ENCODE data around the gene PCDHGC5.

The PCDHGC5 gene

GRCh38 chr5:141511771-141512325 is 23.0 kb downstream of the PCDHGC5 start:
- Histone ChIP-seq H4K12ac (ENCODE audit: low read depth, low read length) (peak overlapping the region; percentile 1), H3K9me3 (ENCODE audit: insufficient read depth, low read depth, low read length) (no peaks in the 10 kb centered on the region), H3K9ac (ENCODE audit: low read length) (no peak overlapping the region), H2BK12ac (ENCODE audit: low read length) (peak overlapping the region; percentile 91), H4K91ac (ENCODE audit: low read depth, low read length) (peak overlapping the region; percentile 99), H3K4me1 (ENCODE audit: control insufficient read depth in 1 of 2, insufficient read depth in 2 of 2, low read length in 2 of 2) (peaks cover 67 to 71% of the 10 kb centered on the region in 2 experiments), H3K18ac (ENCODE audit: low read length) (peak overlapping the region; percentile 89), H2AK5ac (ENCODE audit: low read length) (peak overlapping the region; percentile 69), H2BK120ac (ENCODE audit: insufficient read depth, low read length, poor library complexity) (peak overlapping the region; percentile 99), H2AFZ (ENCODE audit: insufficient read depth, low read length, poor library complexity) (no peak overlapping the region), H3K36me3 (ENCODE audit: control insufficient read depth in 1 of 2, insufficient read depth in 2 of 2, low read length in 2 of 2) (peaks cover 24 to 31% of the 10 kb centered on the region in 2 experiments), H3K14ac (ENCODE audit: low read length) (peak overlapping the region; percentile 87), H3K79me1 (ENCODE audit: low read length) (peaks cover 80% of the 10 kb centered on the region), H3K4me3 (ENCODE audit: low read depth, low read length) (no peak overlapping the region), H3K79me2 (ENCODE audit: control insufficient read depth, insufficient read depth, low read length, poor library complexity) (peaks cover 24% of the 10 kb centered on the region), H3K27ac (ENCODE audit: low read depth, low read length) (peak overlapping the region; percentile 99), H2BK5ac (ENCODE audit: low read depth, low read length, poor library complexity) (peak overlapping the region; percentile 83), H4K8ac (ENCODE audit: low read depth, low read length) (peak overlapping the region; percentile 85), H3K27me3 (ENCODE audit: insufficient read depth, low read length) (no peaks in the 10 kb centered on the region), H3K4ac (ENCODE audit: low read depth, low read length) (peak overlapping the region; percentile 56), H3K23ac (ENCODE audit: low read length) (no peak overlapping the region), H3K4me2 (ENCODE audit: low read length) (peak overlapping the region; percentile 65)
- WGBS (ENCODE audit: extremely low coverage, insufficient coverage, insufficient read length) = no CpG with 5 or more reads among the region's 4 CpGs
- no peak for DNase-seq

GRCh38 chr5:141512390-141512910 is 23.6 kb downstream of the PCDHGC5 start:
- WGBS (ENCODE audit: extremely low coverage, insufficient coverage, insufficient read length) = no CpG with 5 or more reads among the region's 28 CpGs
- peaks cover 67 to 72% of the 10 kb centered on the region in 2 experiments for H3K4me1 ChIP-seq (ENCODE audit: control insufficient read depth in 1 of 2, insufficient read depth in 2 of 2, low read length in 2 of 2)
- peak overlapping the region; percentile 85 for H3K4ac ChIP-seq (ENCODE audit: low read depth, low read length)
- H3K23ac ChIP-seq (ENCODE audit: low read length) = no peak overlapping the region
- DNase-seq = peak; percentile 73 to 89
- peaks cover 24% of the 10 kb centered on the region for H3K79me2 ChIP-seq (ENCODE audit: control insufficient read depth, insufficient read depth, low read length, poor library complexity)
- H3K27me3 ChIP-seq (ENCODE audit: insufficient read depth, low read length) = no peaks in the 10 kb centered on the region
- H3K36me3 ChIP-seq (ENCODE audit: control insufficient read depth in 1 of 2, insufficient read depth in 2 of 2, low read length in 2 of 2) = peaks cover 24 to 31% of the 10 kb centered on the region in 2 experiments
- H4K12ac ChIP-seq (ENCODE audit: low read depth, low read length) = peak overlapping the region; percentile 83
- peak overlapping the region; percentile 87 for H3K14ac ChIP-seq (ENCODE audit: low read length)
- peak overlapping the region; percentile 99 for H2BK120ac ChIP-seq (ENCODE audit: insufficient read depth, low read length, poor library complexity)
- H3K4me2 ChIP-seq (ENCODE audit: low read length) = peak overlapping the region; percentile 65
- H3K18ac ChIP-seq (ENCODE audit: low read length) = peak overlapping the region; percentile 89
- peak overlapping the region; percentile 85 for H4K8ac ChIP-seq (ENCODE audit: low read depth, low read length)
- no peak overlapping the region for H3K4me3 ChIP-seq (ENCODE audit: low read depth, low read length)
- peak overlapping the region; percentile 99 for H3K27ac ChIP-seq (ENCODE audit: low read depth, low read length)
- H2BK5ac ChIP-seq (ENCODE audit: low read depth, low read length, poor library complexity) = peak overlapping the region; percentile 99
- H2AK5ac ChIP-seq (ENCODE audit: low read length) = peak overlapping the region; percentile 69
- H3K79me1 ChIP-seq (ENCODE audit: low read length) = peaks cover 80% of the 10 kb centered on the region
- H3K9ac ChIP-seq (ENCODE audit: low read length) = peak overlapping the region; percentile 36
- H2BK12ac ChIP-seq (ENCODE audit: low read length) = peak overlapping the region; percentile 91
- H3K9me3 ChIP-seq (ENCODE audit: insufficient read depth, low read depth, low read length) = no peaks in the 10 kb centered on the region
- H2AFZ ChIP-seq (ENCODE audit: insufficient read depth, low read length, poor library complexity) = peak overlapping the region; percentile 33
- H4K91ac ChIP-seq (ENCODE audit: low read depth, low read length) = peak overlapping the region; percentile 99

GRCh38 chr5:141512911-141513626 is 24.2 kb downstream of the PCDHGC5 start:
- peak overlapping the region; percentile 63 for H2BK12ac ChIP-seq (ENCODE audit: low read length)
- H3K9me3 ChIP-seq (ENCODE audit: insufficient read depth, low read depth, low read length) = no peaks in the 10 kb centered on the region
- peak in 1 of 2 donors; percentile 37 for DNase-seq
- peak overlapping the region; percentile 99 for H4K91ac ChIP-seq (ENCODE audit: low read depth, low read length)
- H2AFZ ChIP-seq (ENCODE audit: insufficient read depth, low read length, poor library complexity) = peak overlapping the region; percentile 74
- H3K4ac ChIP-seq (ENCODE audit: low read depth, low read length) = peak overlapping the region; percentile 93
- no CpG with 5 or more reads among the region's 43 CpGs for WGBS (ENCODE audit: extremely low coverage, insufficient coverage, insufficient read length)
- H3K4me3 ChIP-seq (ENCODE audit: low read depth, low read length) = peak overlapping the region; percentile 67
- peak overlapping the region; percentile 96 for H3K14ac ChIP-seq (ENCODE audit: low read length)
- H4K12ac ChIP-seq (ENCODE audit: low read depth, low read length) = peak overlapping the region; percentile 82
- H3K4me2 ChIP-seq (ENCODE audit: low read length) = peak overlapping the region; percentile 65
- peak overlapping the region; percentile 77 for H4K8ac ChIP-seq (ENCODE audit: low read depth, low read length)
- H3K4me1 ChIP-seq (ENCODE audit: control insufficient read depth in 1 of 2, insufficient read depth in 2 of 2, low read length in 2 of 2) = peaks cover 66 to 71% of the 10 kb centered on the region in 2 experiments
- H3K27ac ChIP-seq (ENCODE audit: low read depth, low read length) = peak overlapping the region; percentile 99
- H3K27me3 ChIP-seq (ENCODE audit: insufficient read depth, low read length) = no peaks in the 10 kb centered on the region
- H2BK5ac ChIP-seq (ENCODE audit: low read depth, low read length, poor library complexity) = peak overlapping the region; percentile 99
- H2AK5ac ChIP-seq (ENCODE audit: low read length) = peak overlapping the region; percentile 97
- H3K79me2 ChIP-seq (ENCODE audit: control insufficient read depth, insufficient read depth, low read length, poor library complexity) = peaks cover 23% of the 10 kb centered on the region
- H3K9ac ChIP-seq (ENCODE audit: low read length) = no peak overlapping the region
- H3K79me1 ChIP-seq (ENCODE audit: low read length) = peaks cover 80% of the 10 kb centered on the region
- H2BK120ac ChIP-seq (ENCODE audit: insufficient read depth, low read length, poor library complexity) = peak overlapping the region; percentile 99
- H3K18ac ChIP-seq (ENCODE audit: low read length) = peak overlapping the region; percentile 88
- H3K23ac ChIP-seq (ENCODE audit: low read length) = no peak overlapping the region
- peaks cover 24 to 31% of the 10 kb centered on the region in 2 experiments for H3K36me3 ChIP-seq (ENCODE audit: control insufficient read depth in 1 of 2, insufficient read depth in 2 of 2, low read length in 2 of 2)

- H3K27me3 ChIP-seq (ENCODE audit: insufficient read depth, low read length) = no peaks in the 10 kb centered on the region
- peak overlapping the region; percentile 60 for H2AK5ac ChIP-seq (ENCODE audit: low read length)
- peaks cover 78% of the 10 kb centered on the region for H3K79me1 ChIP-seq (ENCODE audit: low read length)
- H4K12ac ChIP-seq (ENCODE audit: low read depth, low read length) = peak overlapping the region; percentile 82
- no peak overlapping the region for H3K23ac ChIP-seq (ENCODE audit: low read length)
- H3K27ac ChIP-seq (ENCODE audit: low read depth, low read length) = peak overlapping the region; percentile 99
- peak overlapping the region; percentile 99 for H4K91ac ChIP-seq (ENCODE audit: low read depth, low read length)
- H3K4me2 ChIP-seq (ENCODE audit: low read length) = peak overlapping the region; percentile 65
- peaks cover 68 to 70% of the 10 kb centered on the region in 2 experiments for H3K4me1 ChIP-seq (ENCODE audit: control insufficient read depth in 1 of 2, insufficient read depth in 2 of 2, low read length in 2 of 2)
- peak overlapping the region; percentile 96 for H3K14ac ChIP-seq (ENCODE audit: low read length)
- H4K8ac ChIP-seq (ENCODE audit: low read depth, low read length) = peak overlapping the region; percentile 77
- H2BK5ac ChIP-seq (ENCODE audit: low read depth, low read length, poor library complexity) = peak overlapping the region; percentile 99
- peak overlapping the region; percentile 38 for H2BK12ac ChIP-seq (ENCODE audit: low read length)
- peak; percentile 24 to 43 for DNase-seq
- H3K4me3 ChIP-seq (ENCODE audit: low read depth, low read length) = no peak overlapping the region
- no peak overlapping the region for H3K9ac ChIP-seq (ENCODE audit: low read length)
- H3K4ac ChIP-seq (ENCODE audit: low read depth, low read length) = peak overlapping the region; percentile 93
- WGBS (ENCODE audit: extremely low coverage, insufficient coverage, insufficient read length) = no CpG with 5 or more reads among the region's 29 CpGs
- H3K36me3 ChIP-seq (ENCODE audit: control insufficient read depth in 1 of 2, insufficient read depth in 2 of 2, low read length in 2 of 2) = peaks cover 24 to 31% of the 10 kb centered on the region in 2 experiments
- H3K18ac ChIP-seq (ENCODE audit: low read length) = peak overlapping the region; percentile 88
- H3K9me3 ChIP-seq (ENCODE audit: insufficient read depth, low read depth, low read length) = no peaks in the 10 kb centered on the region
- H3K79me2 ChIP-seq (ENCODE audit: control insufficient read depth, insufficient read depth, low read length, poor library complexity) = peaks cover 23% of the 10 kb centered on the region
- H2AFZ ChIP-seq (ENCODE audit: insufficient read depth, low read length, poor library complexity) = peak overlapping the region; percentile 74
- peak overlapping the region; percentile 99 for H2BK120ac ChIP-seq (ENCODE audit: insufficient read depth, low read length, poor library complexity)
Observed at GRCh38 chr5:141513627-141514329, 24.9 kb downstream of the PCDHGC5 start.
